Spleen (tissue), 7 donors: Measurements from ENCODE around the gene IL19.

Experiments used
- POLR2A ChIP-seq, 3 donors: fragments of 450-650 bp; IDR thresholded peaks; one replicate each; pipeline ENCODE4 v1.5.1; 2017; ENCODE audit warnings: antibody characterized with exemption in 3 of 3, mild to moderate bottlenecking in 1 of 3
- TF ChIP-seq, protein P1 (sequence below), 11 experiments: fragments of 200-600 bp in 7 of 11; fragments of 450-650 bp in 4 of 11; sonication (generic) in 4 of 11; IDR thresholded peaks in 8 of 11; conservative IDR thresholded peaks in 3 of 11; 1 replicate in 7 of 11; 2 replicates in 4 of 11; pipeline versions ENCODE4 v1.4.0 to v1.8.0; 2016 to 2021; ENCODE audit warnings: antibody characterized with exemption in 11 of 11, inconsistent platforms in 4 of 11, mild to moderate bottlenecking in 1 of 11
- donor health status: DM: no; HTN: no; CAD: no; lungs with moderate emphysema.
- donor health status: DM: no; HTN: no; CAD: no.
- donor health status: DM: no; HTN: no; CAD: no.

DNA sequence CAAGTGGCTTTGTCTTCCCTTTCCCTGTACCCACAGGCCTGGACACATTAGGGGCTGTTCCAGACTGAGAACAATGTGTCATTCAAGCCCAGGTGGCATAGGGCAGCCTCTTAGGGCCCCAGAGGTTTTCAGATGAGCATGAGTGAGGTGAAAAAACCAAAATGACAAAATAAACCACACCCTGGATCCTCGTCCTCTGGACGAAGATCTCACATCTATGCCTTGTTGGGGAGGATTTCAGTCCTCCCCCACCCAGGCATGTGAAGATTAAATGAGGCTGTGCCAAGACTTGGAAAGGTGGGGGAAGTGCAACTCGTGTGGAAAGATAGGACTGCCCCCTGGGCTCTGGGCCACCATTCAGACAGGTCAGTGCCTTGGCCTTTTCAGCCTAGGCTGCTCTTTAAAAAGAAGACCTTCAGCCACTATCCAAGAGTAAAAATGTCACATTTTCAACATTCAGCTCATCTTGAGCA lies 32.8 kb upstream of the IL19 start:
- TF ChIP-seq POLR2A (IDR thresholded peaks at IDR 0.05): no peak
- TF ChIP-seq, protein P1, sequence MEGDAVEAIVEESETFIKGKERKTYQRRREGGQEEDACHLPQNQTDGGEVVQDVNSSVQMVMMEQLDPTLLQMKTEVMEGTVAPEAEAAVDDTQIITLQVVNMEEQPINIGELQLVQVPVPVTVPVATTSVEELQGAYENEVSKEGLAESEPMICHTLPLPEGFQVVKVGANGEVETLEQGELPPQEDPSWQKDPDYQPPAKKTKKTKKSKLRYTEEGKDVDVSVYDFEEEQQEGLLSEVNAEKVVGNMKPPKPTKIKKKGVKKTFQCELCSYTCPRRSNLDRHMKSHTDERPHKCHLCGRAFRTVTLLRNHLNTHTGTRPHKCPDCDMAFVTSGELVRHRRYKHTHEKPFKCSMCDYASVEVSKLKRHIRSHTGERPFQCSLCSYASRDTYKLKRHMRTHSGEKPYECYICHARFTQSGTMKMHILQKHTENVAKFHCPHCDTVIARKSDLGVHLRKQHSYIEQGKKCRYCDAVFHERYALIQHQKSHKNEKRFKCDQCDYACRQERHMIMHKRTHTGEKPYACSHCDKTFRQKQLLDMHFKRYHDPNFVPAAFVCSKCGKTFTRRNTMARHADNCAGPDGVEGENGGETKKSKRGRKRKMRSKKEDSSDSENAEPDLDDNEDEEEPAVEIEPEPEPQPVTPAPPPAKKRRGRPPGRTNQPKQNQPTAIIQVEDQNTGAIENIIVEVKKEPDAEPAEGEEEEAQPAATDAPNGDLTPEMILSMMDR (IDR thresholded peaks at IDR 0.05 in 8 of 11, conservative IDR thresholded peaks at IDR 0.05 in 3 of 11): no peak
